ENCODE measurements around the gene ERC1.

- TF ChIP-seq ZNF217 (CRISPR knock-in tag; IDR thresholded peaks at IDR 0.05) (no peak), CTCF (IDR thresholded peaks at IDR 0.05 in 2 of 3, conservative IDR thresholded peaks at IDR 0.05 in 1 of 3; ENCODE audit: insufficient read depth in 2 of 3, low read depth in 1 of 3, low read length in 3 of 3) (peak in 1 of 3 experiments; percentile 40; a peak in 2 of 6 replicates), CREM (IDR thresholded peaks at IDR 0.05; ENCODE audit: low read depth) (no peak), MAFK (IDR thresholded peaks at IDR 0.05; ENCODE audit: low read length) (no peak)
These were observed 288.0 kb downstream of the ERC1 start for GRCh38 chr12:1279050-1279449.

All from K562 (cell line).